GM18511 (cell line): Measurements from ENCODE around the gene LRRC14B.
"Not testable (repeated sequence)": the region's sequence is repeated elsewhere in the genome, so short reads cannot be mapped to it uniquely, and the experiment has no call there.

Source experiments
- ATAC-seq: cut with Tn5 transposase; IDR thresholded peaks from one replicate; pipeline ENCODE4 v1.9.1; 2021; ENCODE audit warnings: mild to moderate bottlenecking, moderate library complexity; ENCODE audit not compliant: unreplicated experiment

Gene LRRC14B

GRCh38 chr5:233426-233825 is 42.1 kb downstream of the LRRC14B start:
- not testable (repeated sequence) for ATAC-seq

GRCh38 chr5:234450-234849 is 43.2 kb downstream of the LRRC14B start:
- no peak for ATAC-seq

- ATAC-seq = not testable (repeated sequence)
Observed at GRCh38 chr5:235527-235926, 44.2 kb downstream of the LRRC14B start.

GRCh38 chr5:237931-238330 is 46.6 kb downstream of the LRRC14B start:
- not testable (repeated sequence) for ATAC-seq

GRCh38 chr5:240550-240949 is 49.3 kb downstream of the LRRC14B start:
- ATAC-seq = not testable (repeated sequence)

GRCh38 chr5:241045-241669 is 49.9 kb downstream of the LRRC14B start:
- ATAC-seq = not testable (repeated sequence)

GRCh38 chr5:243683-244367 is 52.5 kb downstream of the LRRC14B start:
- ATAC-seq = not testable (repeated sequence)

GRCh38 chr5:245717-246116 is 54.4 kb downstream of the LRRC14B start:
- not testable (repeated sequence) for ATAC-seq
